Measurements from ENCODE around the gene FAM162B. TPM values are rescaled to one million over a fixed set of nuclear protein-coding genes. Genes with fewer than 3 reads are reported as not detected.

Gene FAM162B
- total RNA-seq, 1 experiment from 2014 or later, result 2.1 TPM

DNA sequence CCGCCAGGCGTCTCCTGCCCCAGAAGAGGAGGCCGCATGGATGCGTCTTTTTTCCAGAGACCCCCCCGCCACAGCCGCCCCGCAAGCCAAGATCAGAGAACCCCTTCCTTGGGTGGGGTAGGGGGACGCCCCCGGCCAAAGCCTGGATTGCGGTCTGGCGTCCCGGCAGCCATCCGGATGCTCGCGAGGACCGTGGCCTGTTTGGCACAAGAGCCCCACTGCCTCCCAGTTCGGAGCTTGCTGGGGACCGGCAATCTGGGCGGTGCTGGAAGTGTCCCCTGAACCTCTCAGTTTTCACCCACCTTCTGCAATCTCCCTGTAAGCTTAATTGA is 924 bp downstream of the FAM162B start:
- Histone ChIP-seq H3K14ac (ENCODE audit: insufficient read depth, low read length) (no peak overlapping the region; the same call in 1 of the 2 replicates), H3K9ac (ENCODE audit: extremely low read depth, insufficient read length, low read length) (peak overlapping the region; percentile 43), H2AK5ac (ENCODE audit: insufficient read length, low read length) (no peak overlapping the region), H4K20me1 (ENCODE audit: control insufficient read depth, insufficient read depth, insufficient read length) (no peaks in the 10 kb centered on the region), H2BK20ac (ENCODE audit: low read depth, low read length, poor library complexity, severe bottlenecking) (no peak overlapping the region), H3K4ac (ENCODE audit: low read depth, low read length) (no peak overlapping the region), H4K5ac (ENCODE audit: insufficient read length, low read depth, low read length) (no peak overlapping the region), H3K4me1 (ENCODE audit: insufficient read depth, low read length) (no peaks in the 10 kb centered on the region), H2BK12ac (ENCODE audit: insufficient read length, low read depth, low read length) (no peak overlapping the region), H3K23me2 (ENCODE audit: insufficient read length, low read depth, low read length, poor library complexity, severe bottlenecking) (peaks cover 12% of the 10 kb centered on the region), H3K79me1 (ENCODE audit: insufficient read depth, low read depth, low read length, poor library complexity, severe bottlenecking) (no peaks in the 10 kb centered on the region), H3K27ac (ENCODE audit: insufficient read length, low read depth, low read length) (no peak overlapping the region), H3K9me3 (ENCODE audit: control insufficient read depth, low read depth, low read length) (no peaks in the 10 kb centered on the region), H3K27me3 (ENCODE audit: insufficient read depth, low read length) (peaks cover 17% of the 10 kb centered on the region; the same call in 1 of the 2 replicates), H3K23ac (ENCODE audit: insufficient read length, low read depth, low read length) (no peak overlapping the region), H2AFZ (ENCODE audit: low read length) (no peak overlapping the region), H3K56ac (ENCODE audit: insufficient read length, low read depth, low read length) (no peak overlapping the region), H4K8ac (replicated peaks; ENCODE audit: insufficient read length, low read depth, low read length) (no peak overlapping the region), H3T11ph (ENCODE audit: low read length) (no peak overlapping the region), H2BK120ac (ENCODE audit: low read depth, low read length, poor library complexity, severe bottlenecking) (no peak overlapping the region), H3K18ac (ENCODE audit: insufficient read length, low read depth, low read length) (no peak overlapping the region), H3K4me2 (ENCODE audit: insufficient read depth, insufficient read length, low read length) (peak overlapping the region; percentile 86), H2BK5ac (ENCODE audit: insufficient read length, low read length) (no peak overlapping the region), H3K79me2 (ENCODE audit: insufficient read depth, low read length) (no peaks in the 10 kb centered on the region), H4K91ac (ENCODE audit: insufficient read length, low read depth, low read length) (no peak overlapping the region), H2BK15ac (ENCODE audit: low read depth, low read length) (no peak overlapping the region)
- H3K4me1 Mint-ChIP-seq, result peaks cover 14 to 17% of the 10 kb centered on the region in 2 experiments
- H3K9me3 Mint-ChIP-seq, result no peaks in the 10 kb centered on the region; a peak in 1 of 5 replicates
- H3K4me3 Mint-ChIP-seq, result peak overlapping the region; percentile 71 to 84
- TF ChIP-seq, protein P1, sequence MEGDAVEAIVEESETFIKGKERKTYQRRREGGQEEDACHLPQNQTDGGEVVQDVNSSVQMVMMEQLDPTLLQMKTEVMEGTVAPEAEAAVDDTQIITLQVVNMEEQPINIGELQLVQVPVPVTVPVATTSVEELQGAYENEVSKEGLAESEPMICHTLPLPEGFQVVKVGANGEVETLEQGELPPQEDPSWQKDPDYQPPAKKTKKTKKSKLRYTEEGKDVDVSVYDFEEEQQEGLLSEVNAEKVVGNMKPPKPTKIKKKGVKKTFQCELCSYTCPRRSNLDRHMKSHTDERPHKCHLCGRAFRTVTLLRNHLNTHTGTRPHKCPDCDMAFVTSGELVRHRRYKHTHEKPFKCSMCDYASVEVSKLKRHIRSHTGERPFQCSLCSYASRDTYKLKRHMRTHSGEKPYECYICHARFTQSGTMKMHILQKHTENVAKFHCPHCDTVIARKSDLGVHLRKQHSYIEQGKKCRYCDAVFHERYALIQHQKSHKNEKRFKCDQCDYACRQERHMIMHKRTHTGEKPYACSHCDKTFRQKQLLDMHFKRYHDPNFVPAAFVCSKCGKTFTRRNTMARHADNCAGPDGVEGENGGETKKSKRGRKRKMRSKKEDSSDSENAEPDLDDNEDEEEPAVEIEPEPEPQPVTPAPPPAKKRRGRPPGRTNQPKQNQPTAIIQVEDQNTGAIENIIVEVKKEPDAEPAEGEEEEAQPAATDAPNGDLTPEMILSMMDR (conservative IDR thresholded peaks at IDR 0.05), result peak; percentile 39; the same call in 1 of the 3 replicates
- no peaks in the 10 kb centered on the region; a peak in 2 of 7 replicates for H3K36me3 Mint-ChIP-seq (ENCODE audit: insufficient read depth in 1 of 3, low read depth in 3 of 3)
- no CpG with 5 or more reads among the region's 19 CpGs for WGBS (ENCODE audit: extremely low coverage, insufficient read length, low lambda C conversion rate)
- peak; percentile 69 for DNase-seq
- H3K27me3 Mint-ChIP-seq (ENCODE audit: low read depth), result peaks cover 42% of the 10 kb centered on the region
- 0 out of 7 replicates have a peak overlapping the region, but pooled peaks of 1 of the 3 experiments have one; percentile 37 for H3K27ac Mint-ChIP-seq
